Liver (tissue), 9 donors: Measurements from ENCODE around the gene WHRN. TPM values are rescaled to one million over a fixed set of nuclear protein-coding genes. Genes with fewer than 3 reads are reported as not detected.

Experiments used
- DNase-seq: peaks from one replicate; pipeline ENCODE4 v3.0.0-alpha.2; 2017; ENCODE audit warnings: low spot score
- H3K27ac ChIP-seq, 2 donors: one replicate each; pipeline ENCODE4 v1.7.0; 2013; ENCODE audit warnings: inconsistent platforms in 2 of 2, low read length in 2 of 2, control low read depth in 1 of 2, low read depth in 1 of 2, mild to moderate bottlenecking in 1 of 2
- H3K27me3 ChIP-seq, 4 donors: one replicate each; pipeline versions ENCODE4 v1.6.1 to v1.7.0; 2013; ENCODE audit warnings: low read length in 3 of 4, inconsistent platforms in 1 of 4, mild to moderate bottlenecking in 1 of 4, moderate library complexity in 1 of 4; ENCODE audit not compliant: control insufficient read depth in 4 of 4, insufficient read depth in 4 of 4
- H3K36me3 ChIP-seq, 4 donors: one replicate each; pipeline versions ENCODE4 v1.6.1 to v1.7.0; 2013; ENCODE audit warnings: low read length in 3 of 4, mild to moderate bottlenecking in 3 of 4, low read depth in 1 of 4, moderate library complexity in 1 of 4; ENCODE audit not compliant: control insufficient read depth in 4 of 4, insufficient read depth in 3 of 4
- H3K4me1 ChIP-seq, 4 donors: one replicate each; pipeline versions ENCODE4 v1.6.1 to v1.7.0; 2013; ENCODE audit warnings: low read length in 3 of 4, mild to moderate bottlenecking in 3 of 4, moderate library complexity in 1 of 4; ENCODE audit not compliant: control insufficient read depth in 4 of 4, insufficient read depth in 4 of 4
- H3K4me3 ChIP-seq, 3 donors: one replicate each; pipeline versions ENCODE4 v1.6.1 to v1.7.0; 2013; ENCODE audit warnings: low read length in 3 of 3, control low read depth in 1 of 3, low read depth in 1 of 3, mild to moderate bottlenecking in 1 of 3
- H3K9ac ChIP-seq, 2 donors: one replicate each; pipeline ENCODE4 v1.7.0; 2013; ENCODE audit warnings: low read length in 2 of 2, mild to moderate bottlenecking in 2 of 2, moderate library complexity in 2 of 2, control low read depth in 1 of 2, low read depth in 1 of 2
- H3K9me3 ChIP-seq, 4 donors: one replicate each; pipeline versions ENCODE4 v1.6.1 to v1.7.0; 2013; ENCODE audit warnings: low read length in 3 of 4; ENCODE audit not compliant: control insufficient read depth in 4 of 4
- ATF3 ChIP-seq: IDR thresholded peaks from 2 replicates; pipeline ENCODE4 v1.6.1; 2016; ENCODE audit warnings: antibody characterized with exemption
- CTCF ChIP-seq: fragments of 150-350 bp; IDR thresholded peaks from 2 replicates; pipeline ENCODE4 v1.5.1; 2017; ENCODE audit warnings: improper control_type of control experiment, low read depth, low read length; ENCODE audit not compliant: missing input control
- EGR1 ChIP-seq, 2 donors: IDR thresholded peaks; 2 replicates each; pipeline ENCODE4 v1.6.1; 2016 to 2018; ENCODE audit warnings: antibody characterized with exemption in 2 of 2, low read depth in 2 of 2
- FOXA1 ChIP-seq: IDR thresholded peaks from 2 replicates; pipeline ENCODE4 v1.6.1; 2016; ENCODE audit warnings: antibody characterized with exemption
- FOXA2 ChIP-seq: IDR thresholded peaks from 2 replicates; pipeline ENCODE4 v1.6.1; 2016; ENCODE audit warnings: antibody characterized with exemption
- GABPA ChIP-seq, 2 donors: IDR thresholded peaks in 1 of 2; conservative IDR thresholded peaks in 1 of 2; 2 replicates each; pipeline ENCODE4 v1.6.1; 2016; ENCODE audit warnings: antibody characterized with exemption in 2 of 2, mild to moderate bottlenecking in 1 of 2, moderate library complexity in 1 of 2
- HNF4A ChIP-seq, 2 donors: conservative IDR thresholded peaks; 2 replicates each; pipeline ENCODE4 v1.6.1; 2016; ENCODE audit warnings: antibody characterized with exemption in 2 of 2, mild to moderate bottlenecking in 2 of 2
- HNF4G ChIP-seq: IDR thresholded peaks from 2 replicates; pipeline ENCODE4 v1.6.1; 2016; ENCODE audit warnings: antibody characterized with exemption
- JUND ChIP-seq, 2 donors: IDR thresholded peaks; 2 replicates each; pipeline ENCODE4 v1.6.1; 2016; ENCODE audit warnings: antibody characterized with exemption in 2 of 2
- MAX ChIP-seq: IDR thresholded peaks from 2 replicates; pipeline ENCODE4 v1.6.1; 2016; ENCODE audit warnings: antibody characterized with exemption
- NR2F2 ChIP-seq: IDR thresholded peaks from 2 replicates; pipeline ENCODE4 v1.6.1; 2016; ENCODE audit warnings: antibody characterized with exemption
- RAD21 ChIP-seq, 2 donors: IDR thresholded peaks; 2 replicates each; pipeline ENCODE4 v1.6.1; 2016; ENCODE audit warnings: antibody characterized with exemption in 2 of 2, mild to moderate bottlenecking in 2 of 2
- REST ChIP-seq: IDR thresholded peaks from 2 replicates; pipeline ENCODE4 v1.6.1; 2016; ENCODE audit warnings: antibody characterized with exemption, mild to moderate bottlenecking
- RXRA ChIP-seq, 2 donors: IDR thresholded peaks; 2 replicates each; pipeline ENCODE4 v1.6.1; 2017 to 2018; ENCODE audit warnings: antibody characterized with exemption in 2 of 2, mild to moderate bottlenecking in 1 of 2
- SP1 ChIP-seq: IDR thresholded peaks from 2 replicates; pipeline ENCODE4 v1.6.1; 2018; ENCODE audit warnings: antibody characterized with exemption, mild to moderate bottlenecking
- TAF1 ChIP-seq: conservative IDR thresholded peaks from 2 replicates; pipeline ENCODE4 v1.6.1; 2016; ENCODE audit warnings: antibody characterized with exemption, mild to moderate bottlenecking
- YY1 ChIP-seq: IDR thresholded peaks from 2 replicates; pipeline ENCODE4 v1.6.1; 2016; ENCODE audit warnings: antibody characterized with exemption, mild to moderate bottlenecking
- ZBTB33 ChIP-seq: IDR thresholded peaks from 2 replicates; pipeline ENCODE4 v1.6.1; 2016; ENCODE audit warnings: antibody characterized with exemption
- WGBS: extraction: QIAGEN DNeasy Blood & Tissue Kit; methylation state at CpG from one replicate; pipeline ENCODE4 v1.1.7; 2013; 5-methylcytosine and 5-hydroxymethylcytosine counted together
- polyA plus RNA-seq, 2 donors: library from polyadenylated mRNA; stranded (reverse) in 1 of 2; unstranded in 1 of 2; fragments of 200-250 nt in 1 of 2; fragments of >200 nt in 1 of 2; fragmentation: Nextera tagmentation in 1 of 2; extraction: Ambion mirVana in 1 of 2; gene quantifications; one replicate each; pipeline versions ENCODE4 v1.2.1 to v1.2.3, GENCODE V29; 2013 to 2015
- total RNA-seq, 2 donors: library from RNA; depleted of rRNA; stranded (reverse); fragments of >200 nt; gene quantifications; one replicate each; pipeline ENCODE4 v1.2.3, GENCODE V29; 2014
- donor health status: healthy.
- donor health status: healthy.
- donor health status: healthy.
- donor health status: healthy.
- donor health status: healthy.

Gene WHRN
- total and polyA plus RNA-seq, 4 donors = 0.42 to 1.9 (median 0.88) TPM

GRCh38 chr9:114426046-114426948, 79.0 kb downstream of the WHRN start:
- Histone ChIP-seq H3K9me3 (no peaks in the 10 kb centered on the region), H3K4me1 (no peaks in the 10 kb centered on the region), H3K4me3 (no peak overlapping the region), H3K36me3 (no peaks in the 10 kb centered on the region), H3K9ac (no peak overlapping the region), H3K27me3 (no peaks in the 10 kb centered on the region), H3K27ac (no peak overlapping the region)
- DNase-seq = no peak
- 92% methylated on average over 18 of the region's 18 CpGs for WGBS
- TF ChIP-seq SP1 (no peak), HNF4A (conservative IDR thresholded peaks at IDR 0.05) (no peak), HNF4G (no peak), CTCF (no peak), FOXA2 (no peak), JUND (IDR thresholded peaks at IDR 0.05) (no peak), GABPA (IDR thresholded peaks at IDR 0.05 in 1 of 2, conservative IDR thresholded peaks at IDR 0.05 in 1 of 2) (no peak), TAF1 (no peak), RXRA (IDR thresholded peaks at IDR 0.05) (no peak), ATF3 (no peak), MAX (no peak), EGR1 (IDR thresholded peaks at IDR 0.05; ENCODE audit: low read depth in 2 of 2) (no peak), ZBTB33 (no peak), RAD21 (IDR thresholded peaks at IDR 0.05) (no peak), FOXA1 (no peak), YY1 (no peak), REST (no peak), NR2F2 (no peak)
